GM18519 (cell line): ENCODE measurements around the gene ZFP57.
A peak's percentile ranks its signal among the peaks of the same experiment; 100 is the strongest.

Source experiments
- ATAC-seq: cut with Tn5 transposase; IDR thresholded peaks from one replicate; pipeline ENCODE4 v1.9.1; 2021; ENCODE audit warnings: mild to moderate bottlenecking, moderate library complexity; ENCODE audit not compliant: unreplicated experiment, low FRiP score

Gene ZFP57

DNA sequence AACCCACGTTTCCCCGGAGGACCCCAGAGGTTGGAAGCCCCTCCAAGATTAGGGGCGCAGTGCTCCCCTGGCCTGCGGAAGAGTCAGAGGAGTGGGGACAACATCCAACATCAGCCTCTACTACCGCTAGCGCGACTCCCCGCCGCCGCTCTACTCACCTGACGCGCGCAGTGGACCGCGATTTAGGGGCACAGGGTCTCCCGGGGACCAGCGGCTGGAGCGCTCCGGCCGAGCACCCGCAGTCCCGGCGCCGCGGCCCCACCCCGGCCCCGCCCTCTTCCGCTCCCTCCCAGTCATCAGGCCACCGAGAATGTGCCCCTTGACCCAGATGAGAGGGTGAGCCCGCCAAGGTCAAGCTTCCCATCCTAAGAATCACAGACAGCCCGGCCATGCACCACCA, at the start of gene ZFP57:
Gene ZFP57 (minus strand): TSS at position 249 of the 400 bp plus-strand sequence. CDS start 4,149 bp downstream, outside the sequence.
- ATAC-seq = no peak

DNA sequence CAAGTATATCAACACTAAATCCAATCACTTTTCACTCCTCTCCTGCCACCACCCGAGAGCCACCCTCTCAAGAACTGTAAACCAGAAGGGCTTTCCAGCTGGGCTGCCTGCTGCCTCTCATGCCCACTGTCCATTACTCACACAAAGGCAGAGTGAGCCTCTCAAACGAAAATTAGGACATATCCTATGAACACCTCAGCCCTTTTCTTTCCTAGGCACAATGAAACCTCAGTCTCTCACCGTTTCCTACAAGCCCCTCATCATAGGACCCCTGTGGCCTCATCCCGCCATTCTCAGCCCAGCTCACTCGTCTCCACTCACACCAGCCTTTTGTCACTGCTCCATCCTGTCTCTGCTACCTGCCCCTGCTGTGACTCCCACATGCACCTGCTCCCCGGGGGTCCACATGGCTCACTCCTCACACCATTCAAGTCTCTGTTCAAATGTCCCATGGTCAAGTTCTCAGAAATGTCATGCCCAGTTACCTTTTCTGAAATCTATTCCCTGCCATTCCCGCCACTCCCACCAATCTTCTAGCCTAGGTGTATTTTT, 49.7 kb upstream of the ZFP57 start:
- ATAC-seq = no peak

DNA sequence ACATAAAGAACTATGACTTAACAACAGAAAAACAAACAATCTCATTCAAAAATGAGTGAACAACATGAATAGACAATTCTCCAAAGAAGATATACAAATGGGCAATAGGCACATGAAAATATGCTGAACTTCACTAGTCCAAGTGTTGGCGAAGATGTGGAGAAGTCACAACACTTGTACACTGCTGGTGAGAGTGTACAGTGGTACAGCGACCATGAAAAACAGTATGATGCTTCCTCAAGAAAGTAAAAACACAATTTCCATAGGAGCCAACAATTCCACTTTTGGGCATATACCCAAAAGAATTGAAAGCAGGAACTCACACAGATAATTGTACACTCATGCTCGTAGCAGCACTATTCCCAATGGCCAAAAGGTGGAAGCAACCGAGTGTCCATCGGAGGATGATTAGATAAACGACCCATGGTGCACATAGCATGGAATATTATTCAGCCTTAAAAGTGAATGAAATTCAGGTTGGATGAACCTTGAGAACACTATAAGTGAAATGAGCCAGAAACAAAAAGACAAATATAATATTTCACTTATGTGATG, 48.9 kb upstream of the ZFP57 start:
- no peak for ATAC-seq

DNA sequence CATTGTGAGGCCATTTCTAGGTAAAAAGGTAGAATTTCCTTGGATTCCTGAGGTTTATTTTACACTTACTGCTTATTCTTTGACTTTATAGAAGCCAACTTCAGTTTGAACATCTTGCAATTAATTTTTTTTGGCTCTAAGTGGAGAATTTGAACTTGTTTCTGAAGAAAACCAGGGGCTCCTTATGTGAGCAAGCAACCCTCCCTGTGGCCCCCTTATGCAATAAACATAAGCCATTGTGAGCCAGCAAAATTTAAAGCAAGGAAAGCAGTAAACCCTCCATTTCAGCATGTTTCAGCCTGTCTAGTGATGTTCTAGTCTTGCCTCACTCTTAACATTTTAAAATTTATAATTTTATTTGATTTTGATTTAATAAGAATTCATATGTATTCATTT, 47.9 kb upstream of the ZFP57 start:
- no peak for ATAC-seq

DNA sequence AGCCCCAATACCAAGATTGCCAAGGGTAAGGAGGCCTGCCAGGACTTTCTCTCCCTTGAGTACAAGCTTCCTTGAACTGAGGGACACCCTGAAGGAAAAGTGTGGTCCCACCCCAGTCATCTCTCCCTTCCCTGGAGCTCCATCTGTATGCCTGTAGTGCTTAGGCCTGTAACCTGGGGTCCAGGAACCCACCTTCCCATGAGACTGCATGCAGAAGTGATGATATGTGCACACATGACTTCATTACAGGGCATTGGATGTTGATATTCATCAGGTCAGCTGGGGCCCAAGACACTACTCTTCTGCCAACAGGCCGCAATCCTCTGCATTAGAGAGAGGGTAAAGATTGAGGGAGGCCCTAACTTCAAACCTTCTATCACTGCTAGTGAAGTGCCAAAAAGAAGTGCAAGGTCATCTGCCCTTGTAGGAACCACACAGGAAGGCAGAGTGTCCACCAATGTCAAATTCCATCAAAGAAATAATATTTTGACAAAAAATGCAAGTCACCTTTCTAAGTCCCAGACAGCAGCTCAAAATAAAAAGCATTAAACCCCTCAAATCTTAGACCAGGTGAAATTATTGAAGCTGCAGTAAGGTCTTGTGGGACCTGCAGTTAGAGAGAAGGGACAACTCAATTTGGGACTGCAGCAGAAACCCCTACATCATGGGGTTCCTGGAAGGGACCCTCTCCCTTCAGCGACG, 47.4 kb upstream of the ZFP57 start:
- ATAC-seq = no peak

DNA sequence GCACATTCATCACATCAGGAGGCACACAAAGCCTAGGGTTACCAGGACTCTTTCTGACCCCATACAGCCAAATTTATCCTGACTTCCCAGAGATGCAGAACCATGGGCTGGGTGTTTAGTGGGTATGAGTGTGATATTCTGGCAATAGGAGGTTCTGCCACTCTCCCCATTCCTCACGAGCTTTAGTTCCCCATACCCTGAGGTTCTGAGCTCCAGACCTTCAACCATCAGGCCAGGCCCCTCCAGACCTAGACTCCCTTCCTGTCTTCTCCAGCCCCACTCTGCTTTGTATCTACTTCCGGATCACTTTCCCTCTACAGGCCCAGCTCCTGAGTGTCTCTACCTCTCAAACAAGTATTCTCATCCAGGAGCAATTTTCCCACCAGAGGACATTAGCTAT, 46.7 kb upstream of the ZFP57 start:
- ATAC-seq = no peak

DNA sequence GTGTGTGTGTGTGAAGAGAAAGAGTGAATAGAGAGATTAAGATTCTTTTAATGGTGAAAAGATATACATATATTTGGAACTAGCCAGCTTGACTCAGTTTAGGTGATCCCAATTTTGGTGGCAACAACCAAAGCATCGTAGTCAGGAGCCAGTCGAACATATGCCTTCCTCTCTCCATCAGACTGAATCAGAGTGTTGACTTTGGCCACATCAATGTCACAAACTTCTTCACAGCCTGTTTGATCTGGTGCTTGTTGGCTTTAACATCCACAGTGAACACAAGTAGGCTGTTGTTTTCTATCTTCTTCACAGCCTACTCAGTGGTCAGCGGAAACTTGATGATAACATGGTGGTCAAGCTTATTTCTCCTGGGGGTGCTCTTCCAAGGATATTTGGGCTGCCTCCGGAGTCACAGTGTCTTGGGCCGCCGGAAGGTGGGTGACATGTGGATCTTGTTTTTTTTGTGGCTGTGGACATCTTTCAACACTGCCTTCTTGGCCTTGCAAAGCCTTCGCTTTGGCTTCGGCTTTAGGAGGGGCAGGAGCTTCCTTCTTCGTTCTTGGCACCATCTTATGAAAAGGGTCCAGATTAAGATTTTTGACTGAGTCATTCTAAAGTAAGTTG, 45.7 kb upstream of the ZFP57 start:
- no peak for ATAC-seq

DNA sequence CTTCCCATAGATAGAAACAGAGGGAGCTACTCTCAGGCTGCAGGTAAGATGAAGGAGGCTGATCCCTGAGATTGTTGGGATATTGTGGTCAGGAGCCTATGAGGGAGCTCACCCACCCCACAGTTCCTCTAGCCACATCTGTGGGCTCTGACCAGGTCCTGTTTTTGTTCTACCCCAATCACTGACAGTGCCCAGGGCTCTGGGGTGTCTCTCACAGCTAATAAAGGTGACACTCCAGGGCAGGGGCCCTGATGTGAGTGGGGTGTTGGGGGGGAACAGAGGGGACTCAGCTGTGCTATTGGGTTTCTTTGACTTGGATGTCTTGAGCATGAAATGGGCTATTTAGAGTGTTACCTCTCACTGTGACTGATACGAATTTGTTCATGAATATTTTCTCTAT, 45.0 kb upstream of the ZFP57 start:
- no peak for ATAC-seq

DNA sequence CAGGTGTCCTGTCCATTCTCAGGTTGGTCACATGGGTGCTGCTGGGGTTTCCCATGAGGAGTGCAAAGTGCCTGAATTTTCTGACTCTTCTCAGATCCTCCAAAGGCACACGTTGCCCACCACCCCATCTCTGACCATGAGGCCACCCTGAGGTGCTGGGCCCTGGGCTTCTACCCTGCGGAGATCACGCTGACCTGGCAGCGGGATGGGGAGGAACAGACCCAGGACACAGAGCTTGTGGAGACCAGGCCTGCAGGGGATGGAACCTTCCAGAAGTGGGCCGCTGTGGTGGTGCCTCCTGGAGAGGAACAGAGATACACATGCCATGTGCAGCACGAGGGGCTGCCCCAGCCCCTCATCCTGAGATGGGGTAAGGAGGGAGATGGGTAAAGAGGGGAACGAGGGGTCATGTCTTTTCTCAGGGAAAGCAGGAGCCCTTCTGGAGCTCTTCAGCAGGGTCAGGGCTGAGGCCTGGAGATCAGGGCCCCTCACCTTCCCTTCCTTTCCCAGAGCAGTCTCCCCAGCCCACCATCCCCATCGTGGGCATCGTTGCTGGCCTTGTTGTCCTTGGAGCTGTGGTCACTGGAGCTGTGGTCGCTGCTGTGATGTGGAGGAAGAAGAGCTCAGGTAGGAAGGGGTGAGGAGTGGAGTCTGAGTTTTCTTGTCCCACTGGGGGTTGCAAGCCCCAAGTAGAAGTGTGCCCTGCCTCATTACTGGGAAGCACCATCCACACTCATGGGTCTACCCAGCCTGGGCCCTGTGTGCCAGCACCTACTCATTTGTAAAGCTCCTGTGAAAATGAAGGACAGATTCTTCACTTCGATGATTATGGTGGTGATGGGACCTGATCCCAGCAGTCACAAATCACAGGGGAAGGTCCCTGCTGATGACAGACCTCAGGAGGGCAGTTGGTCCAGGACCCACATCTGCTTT, 44.3 kb upstream of the ZFP57 start:
- ATAC-seq = no peak

DNA sequence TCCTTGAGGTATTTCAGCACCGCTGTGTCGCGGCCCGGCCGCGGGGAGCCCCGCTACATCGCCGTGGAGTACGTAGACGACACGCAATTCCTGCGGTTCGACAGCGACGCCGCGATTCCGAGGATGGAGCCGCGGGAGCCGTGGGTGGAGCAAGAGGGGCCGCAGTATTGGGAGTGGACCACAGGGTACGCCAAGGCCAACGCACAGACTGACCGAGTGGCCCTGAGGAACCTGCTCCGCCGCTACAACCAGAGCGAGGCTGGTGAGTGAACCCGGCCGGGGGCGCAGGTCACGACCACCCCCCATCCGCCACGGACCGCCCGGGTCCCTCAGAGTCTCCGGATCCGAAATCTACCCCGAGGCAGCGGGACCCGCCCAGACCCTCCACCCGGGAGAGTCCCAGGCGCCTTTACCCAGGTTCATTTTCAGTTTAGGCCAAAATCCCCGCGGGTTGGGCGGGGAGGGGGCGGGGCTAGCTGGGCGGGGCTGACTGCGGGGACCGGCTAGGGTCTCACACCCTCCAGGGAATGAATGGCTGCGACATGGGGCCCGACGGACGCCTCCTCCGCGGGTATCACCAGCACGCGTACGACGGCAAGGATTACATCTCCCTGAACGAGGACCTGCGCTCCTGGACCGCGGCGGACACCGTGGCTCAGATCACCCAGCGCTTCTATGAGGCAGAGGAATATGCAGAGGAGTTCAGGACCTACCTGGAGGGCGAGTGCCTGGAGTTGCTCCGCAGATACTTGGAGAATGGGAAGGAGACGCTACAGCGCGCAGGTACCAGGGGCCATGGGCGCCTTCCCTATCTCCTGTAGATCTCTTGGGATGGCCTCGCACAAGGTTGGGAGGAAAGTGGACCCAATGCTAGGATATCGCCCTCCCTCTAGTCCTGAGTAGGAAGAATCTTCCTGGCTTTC, 43.0 kb upstream of the ZFP57 start:
- no peak for ATAC-seq

DNA sequence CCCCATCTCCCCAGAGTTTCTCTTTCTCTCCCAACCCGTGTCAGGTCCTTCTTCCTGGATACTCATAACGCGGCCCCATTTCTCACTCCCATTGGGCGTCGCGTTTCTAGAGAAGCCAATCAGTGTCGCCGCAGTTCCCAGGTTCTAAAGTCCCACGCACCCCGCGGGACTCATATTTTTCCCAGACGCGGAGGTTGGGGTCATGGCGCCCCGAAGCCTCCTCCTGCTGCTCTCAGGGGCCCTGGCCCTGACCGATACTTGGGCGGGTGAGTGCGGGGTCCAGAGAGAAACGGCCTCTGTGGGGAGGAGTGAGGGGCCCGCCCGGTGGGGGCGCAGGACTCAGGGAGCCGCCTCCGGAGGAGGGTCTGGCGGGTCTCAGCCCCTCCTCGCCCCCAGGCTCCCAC, 42.3 kb upstream of the ZFP57 start, which contains the start of gene HLA-F:
Gene HLA-F (plus strand): TSS at position 173 of the 404 bp plus-strand sequence. CDS start 30 bp downstream, at position 203.
- peak; percentile 72 for ATAC-seq

DNA sequence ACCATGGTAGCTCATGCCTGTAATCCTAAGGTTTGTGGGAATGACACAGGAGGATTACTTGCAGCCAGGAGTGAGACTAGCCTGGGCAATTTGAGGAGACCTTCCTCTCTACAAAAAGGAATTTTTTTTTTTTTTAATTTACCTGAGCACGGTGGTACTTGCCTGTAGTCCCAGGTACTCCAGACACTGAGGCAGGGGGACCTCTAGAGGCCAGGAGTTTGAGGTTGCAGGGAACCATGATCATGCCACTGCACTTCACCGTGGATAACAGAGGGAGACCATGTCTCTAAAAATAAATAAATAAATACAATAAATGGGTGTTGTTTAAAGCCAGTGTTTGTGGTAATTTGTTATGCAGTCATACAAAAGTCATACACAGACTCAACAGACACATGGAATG, 39.9 kb upstream of the ZFP57 start:
- ATAC-seq = no peak

DNA sequence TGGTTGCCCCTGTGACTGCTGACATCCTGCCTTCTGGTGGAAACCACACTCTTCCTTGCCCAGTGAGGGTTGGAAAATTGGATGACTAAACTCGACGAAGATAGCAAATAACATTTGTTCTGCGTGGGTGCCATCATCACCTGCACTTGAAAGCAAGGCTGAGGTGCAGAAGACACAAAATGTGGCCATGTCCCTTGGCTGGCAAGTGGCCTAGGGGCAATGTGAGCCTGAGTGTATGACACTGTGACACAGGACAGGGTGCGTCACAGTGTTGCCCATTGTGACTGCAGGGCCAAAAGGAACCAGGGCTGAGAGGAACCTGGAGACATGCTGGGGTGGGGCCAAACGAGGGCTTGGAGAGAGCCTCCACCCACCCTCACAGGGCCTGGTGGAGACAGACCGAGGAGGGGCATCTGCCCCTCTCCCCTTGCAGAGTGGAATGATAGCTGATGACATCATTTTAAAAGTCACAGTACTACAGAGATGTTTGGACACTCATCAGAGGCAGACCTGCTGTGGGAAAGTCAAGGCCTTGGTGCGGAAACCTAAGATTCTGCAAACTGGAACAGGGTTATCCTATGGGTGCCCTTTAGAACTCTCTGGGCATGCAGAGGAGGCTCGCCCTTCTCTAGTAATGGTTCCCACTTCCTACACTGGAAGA, 29.5 kb upstream of the ZFP57 start:
- no peak for ATAC-seq

DNA sequence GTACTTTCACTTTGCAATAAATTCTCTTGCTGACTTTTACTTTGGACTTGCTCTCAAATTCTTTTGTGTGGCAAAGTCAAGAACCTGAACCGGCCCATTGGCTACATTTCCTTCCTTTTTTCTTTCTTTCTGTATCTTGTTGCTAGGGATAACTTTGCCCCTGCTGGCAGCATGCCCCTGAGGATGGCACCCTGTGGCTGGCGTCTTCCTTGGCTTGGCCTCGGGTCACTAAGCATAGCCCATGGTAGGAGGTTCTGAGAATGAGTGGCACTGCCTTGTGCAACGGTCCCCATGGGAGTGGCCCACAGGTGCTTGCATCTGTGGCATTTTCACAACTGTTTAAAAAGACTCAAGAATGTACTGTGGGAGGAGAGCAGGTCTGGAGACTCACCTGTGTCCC, 28.2 kb upstream of the ZFP57 start:
- no peak for ATAC-seq

DNA sequence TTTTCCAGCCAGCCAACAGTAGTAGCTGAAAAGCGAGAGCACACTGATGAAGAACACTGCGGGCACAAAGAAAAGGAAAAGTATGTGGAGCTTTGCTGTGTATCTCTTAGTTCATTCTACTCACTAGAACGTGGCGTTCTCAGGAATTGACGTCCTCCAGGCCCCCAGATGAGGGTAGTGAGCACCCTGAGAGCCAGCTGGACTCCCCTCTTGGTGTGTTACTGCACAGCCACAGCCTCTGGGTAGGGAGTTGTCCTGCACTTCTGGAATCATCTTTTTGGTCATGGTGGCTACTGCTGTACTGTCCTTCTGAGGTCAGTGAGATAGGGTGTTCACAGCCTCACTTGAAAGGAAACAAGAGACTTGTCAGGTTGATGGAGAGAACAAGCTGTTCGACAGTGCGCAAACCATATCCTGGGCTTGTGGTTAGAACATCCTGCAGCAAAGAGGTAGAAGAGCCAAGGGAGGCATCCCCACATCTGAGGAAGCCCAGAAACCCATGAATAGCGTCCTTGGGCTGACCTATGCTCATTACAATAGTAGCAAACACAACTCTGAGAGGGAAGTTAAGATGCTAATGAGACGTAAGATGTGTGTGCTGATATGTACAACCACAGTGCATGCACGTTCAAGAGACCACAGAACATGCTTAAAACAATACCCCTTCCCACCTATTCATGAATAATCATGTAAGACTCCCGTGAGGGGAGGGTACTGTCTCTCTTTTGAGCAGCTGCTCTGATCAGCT, 27.7 kb upstream of the ZFP57 start:
- no peak for ATAC-seq

DNA sequence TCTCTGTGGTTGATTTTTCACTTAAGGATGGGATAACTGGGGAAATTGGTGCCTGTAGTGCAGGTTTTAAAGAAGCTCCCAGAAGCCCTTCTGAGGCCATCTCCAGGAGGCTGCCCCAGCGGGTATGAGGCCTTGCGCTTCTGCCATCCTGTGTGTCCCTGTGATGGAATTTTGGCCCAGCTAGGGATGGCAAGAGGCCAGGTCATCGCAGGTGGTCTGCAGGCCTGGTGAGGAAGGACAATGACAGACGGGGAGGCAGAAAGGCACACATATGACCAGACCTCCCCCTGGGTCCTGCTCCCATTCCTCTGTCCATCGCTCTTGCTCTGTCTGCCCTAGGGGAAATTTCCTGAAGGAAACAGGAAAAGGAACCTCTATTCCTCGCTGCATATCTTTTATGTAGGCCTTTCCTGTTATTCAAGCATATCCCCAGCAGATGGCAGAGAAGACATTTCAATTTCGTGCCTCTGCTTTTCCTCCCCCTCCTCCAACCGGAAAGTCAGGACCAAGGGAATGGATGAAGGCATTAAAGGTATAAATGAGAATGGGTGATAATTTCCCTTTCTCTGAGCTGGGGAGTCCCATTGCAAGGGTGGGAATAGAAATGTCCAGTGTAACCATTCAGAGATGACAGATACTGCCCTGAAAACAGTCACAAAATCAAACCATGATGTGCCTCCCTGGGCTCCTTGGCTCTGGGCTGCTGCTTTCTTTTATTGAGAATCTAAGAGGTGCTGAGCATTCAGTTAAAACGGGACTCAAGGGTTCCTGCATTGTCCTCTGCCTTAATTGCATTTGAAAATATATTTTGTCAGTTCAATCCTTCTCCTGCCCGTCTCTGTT, 24.7 kb upstream of the ZFP57 start:
- ATAC-seq = no peak

DNA sequence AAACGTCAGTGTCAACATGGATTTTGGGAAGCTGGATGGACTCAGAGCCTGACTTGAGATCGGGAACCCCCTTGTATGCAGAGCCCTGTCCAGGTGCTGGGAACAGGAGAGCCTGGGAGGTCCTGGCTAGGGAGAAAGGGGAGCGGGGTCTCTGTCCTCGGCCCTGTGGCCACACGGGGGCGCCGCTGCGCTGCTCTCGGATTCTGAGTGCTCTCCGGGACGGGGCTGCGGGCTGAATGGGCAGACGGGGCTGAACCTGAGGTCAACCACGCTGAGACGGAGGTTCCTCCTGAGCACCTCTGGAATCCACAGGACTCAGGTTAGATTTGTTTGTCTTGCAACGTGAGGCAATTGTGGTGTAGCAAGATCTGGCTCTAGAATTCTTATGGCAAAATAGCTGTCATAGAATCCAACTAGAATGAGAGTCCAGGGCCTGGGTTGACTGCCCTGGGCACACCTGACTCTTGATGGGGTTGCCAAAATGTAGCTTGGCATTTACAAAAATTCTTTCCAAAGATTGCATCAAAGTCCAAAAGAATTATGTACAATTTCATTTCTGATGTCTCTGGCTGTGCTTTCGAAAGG, 21.7 kb upstream of the ZFP57 start:
- ATAC-seq = no peak
